Endothelial cell of umbilical vein (primary cell): ENCODE results near the gene ZNF23. TPM values are rescaled to one million over a fixed set of nuclear protein-coding genes. Genes with fewer than 3 reads are reported as not detected.

Experiments used
- BruUV-seq: library from RNA; stranded (reverse); fragments of 400-500 nt; replicated peaks from 2 replicates; lab custom pipeline; 2021; lab: Mats Ljungman, UMichigan
- CTCF ChIA-PET: fragments of 300-600, 350-600 bp; sonication (Branson Sonifier 250); formaldehyde crosslinking; loops from one replicate; lab custom pipeline; 2021; ENCODE audit warnings: antibody characterized with exemption, inconsistent platforms; lab: Charles Lee
- POLR2A ChIA-PET: fragments of 300-600, 350-600 bp; sonication (Branson Sonifier 250); formaldehyde crosslinking; loops from one replicate; lab custom pipeline; 2021; ENCODE audit warnings: antibody characterized with exemption, inconsistent platforms; lab: Charles Lee
- DNase-seq: peaks from one replicate; pipeline ENCODE4 v3.0.0-alpha.2; 2011; ENCODE audit warnings: low read depth, low spot score
- FAIRE-seq: peaks from 2 replicates; lab custom pipeline; 2011; peaks lifted over from hg19 to GRCh38; lab: Jason Lieb, UNC
- H2AFZ ChIP-seq: 2 replicates; pipeline ENCODE4 v1.6.0; 2012; ENCODE audit warnings: low read depth, low read length, control low read depth, inconsistent platforms
- H3K27ac ChIP-seq: 2 replicates; pipeline ENCODE4 v1.5.1; 2011; ENCODE audit warnings: low read depth, mild to moderate bottlenecking, control low read depth, low read length, moderate library complexity; ENCODE audit not compliant: insufficient read depth
- H3K27me3 ChIP-seq, 2 experiments: 2 replicates each; pipeline versions ENCODE4 v1.6.0 to v1.6.1; 2011; ENCODE audit warnings: low read length in 2 of 2, mixed read lengths in 1 of 2; ENCODE audit not compliant: control insufficient read depth in 2 of 2, insufficient read depth in 2 of 2
- H3K36me3 ChIP-seq, 2 experiments: 2 replicates in 1 of 2; 3 replicates in 1 of 2; pipeline ENCODE4 v1.5.1; 2011; ENCODE audit warnings: low read length in 2 of 2, mild to moderate bottlenecking in 1 of 2, moderate library complexity in 1 of 2; ENCODE audit not compliant: control insufficient read depth in 2 of 2, insufficient read depth in 2 of 2; ENCODE audit errors: extremely low read depth in 1 of 2
- H3K4me1 ChIP-seq: 3 replicates; pipeline ENCODE4 v1.5.1; 2011; ENCODE audit warnings: mild to moderate bottlenecking, low read length; ENCODE audit not compliant: control insufficient read depth, insufficient read depth; ENCODE audit errors: extremely low read depth
- H3K4me2 ChIP-seq: 2 replicates; pipeline ENCODE4 v1.6.1; 2011; ENCODE audit warnings: low read length, control low read depth, mixed read lengths; ENCODE audit not compliant: insufficient read depth
- H3K4me3 ChIP-seq, 3 experiments: fragments of 200-600 bp in 1 of 3; sonication (generic), shearing (Covaris generic) in 1 of 3; replicated peaks in 1 of 3; 2 replicates each; pipeline ENCODE4 v1.5.1; 2011 to 2016; ENCODE audit warnings: control low read depth in 3 of 3, low read length in 3 of 3, mild to moderate bottlenecking in 2 of 3, inconsistent platforms in 1 of 3, low read depth in 1 of 3, moderate library complexity in 1 of 3; ENCODE audit not compliant: insufficient read depth in 1 of 3
- H3K79me2 ChIP-seq: 2 replicates; pipeline ENCODE4 v1.6.0; 2012; ENCODE audit warnings: low read length, inconsistent platforms; ENCODE audit not compliant: control insufficient read depth, insufficient read depth
- H3K9ac ChIP-seq: replicated peaks from 2 replicates; pipeline ENCODE3; 2011; ENCODE audit warnings: low read length, control low read depth; ENCODE audit not compliant: insufficient read depth; ENCODE audit errors: extremely low read depth
- H3K9me1 ChIP-seq: replicated peaks from 3 replicates; pipeline ENCODE4 v1.6.0; 2011; ENCODE audit warnings: mild to moderate bottlenecking, low read length; ENCODE audit not compliant: control insufficient read depth, insufficient read depth; ENCODE audit errors: extremely low read depth
- H3K9me3 ChIP-seq: replicated peaks from 2 replicates; pipeline ENCODE4 v1.5.1; 2012; ENCODE audit warnings: low read length, inconsistent platforms; ENCODE audit not compliant: control insufficient read depth, insufficient read depth
- H4K20me1 ChIP-seq: replicated peaks from 2 replicates; pipeline ENCODE3; 2011; ENCODE audit warnings: mild to moderate bottlenecking, low read length; ENCODE audit not compliant: control insufficient read depth, insufficient read depth; ENCODE audit errors: extremely low read depth
- CTCF ChIP-seq, 2 donors: IDR thresholded peaks; 1 replicate in 1 of 2; 2 replicates in 1 of 2; pipeline ENCODE4 v1.5.1; 2011; ENCODE audit warnings: low read length in 2 of 2, mild to moderate bottlenecking in 2 of 2, moderate library complexity in 2 of 2, control low read depth in 1 of 2, inconsistent platforms in 1 of 2, low read depth in 1 of 2; ENCODE audit not compliant: insufficient read depth in 1 of 2; ENCODE audit errors: extremely low read depth in 1 of 2
- EZH2 ChIP-seq: IDR thresholded peaks from 2 replicates; pipeline ENCODE4 v1.6.1; 2012; ENCODE audit warnings: borderline replicate concordance, low read depth, mild to moderate bottlenecking, moderate library complexity, low read length, inconsistent platforms; ENCODE audit not compliant: severe bottlenecking
- FOS ChIP-seq: IDR thresholded peaks from 2 replicates; pipeline ENCODE4 v1.6.1; 2011; ENCODE audit warnings: mild to moderate bottlenecking, low read length, moderate library complexity, borderline replicate concordance; ENCODE audit not compliant: insufficient read depth
- GATA2 ChIP-seq: IDR thresholded peaks from 2 replicates; pipeline ENCODE4 v1.7.0; 2011; ENCODE audit warnings: low read depth, mild to moderate bottlenecking, moderate library complexity, mixed read lengths, low read length; ENCODE audit not compliant: insufficient read length, insufficient read depth
- JUN ChIP-seq: IDR thresholded peaks from 2 replicates; pipeline ENCODE4 v1.6.1; 2011; ENCODE audit warnings: borderline replicate concordance, low read depth; ENCODE audit not compliant: insufficient read length, insufficient read depth
- MAX ChIP-seq: IDR thresholded peaks from 2 replicates; pipeline ENCODE4 v1.6.1; 2011; ENCODE audit not compliant: insufficient read depth, insufficient read length
- MYC ChIP-seq: IDR thresholded peaks from one replicate; pipeline ENCODE4 v1.6.1; 2011; ENCODE audit warnings: mild to moderate bottlenecking, low read depth, low read length
- POLR2A ChIP-seq: IDR thresholded peaks from 2 replicates; pipeline ENCODE4 v1.6.1; 2012; ENCODE audit warnings: low read depth, mild to moderate bottlenecking, control low read depth, low read length
- POLR2AphosphoS5 ChIP-seq: IDR thresholded peaks from 2 replicates; pipeline ENCODE4 v1.6.1; 2012; ENCODE audit warnings: low read depth, mild to moderate bottlenecking, control low read depth, low read length, moderate library complexity; ENCODE audit not compliant: insufficient read depth
- dilution Hi-C: fragments of 300-500 bp; cut with MboI; formaldehyde crosslinking; loops from one replicate; pipeline ENCODE4 v1.15.0; 2019; ENCODE audit warnings: low sequenced_read_pairs; ENCODE audit not compliant: extremely low pct_ligation_motif_present
- intact Hi-C: fragments of 100-400 bp; cut with micrococcal nuclease; formaldehyde crosslinking; loops from one replicate; pipeline ENCODE4 v1.10.0; 2022
- polyA plus RNA-seq, 4 experiments: library from polyadenylated mRNA; depleted of rRNA in 3 of 4; stranded (reverse) in 3 of 4; unstranded in 1 of 4; fragments of >200 nt; gene quantifications; 2 replicates each; pipeline versions ENCODE4 v1.2.1 to v1.2.3, GENCODE V29; 2011 to 2012; ENCODE audit warnings: missing spikeins in 1 of 4
- total RNA-seq: library from RNA; stranded (reverse); gene quantifications from 2 replicates; pipeline ENCODE4 v1.2.3, GENCODE V29; 2021

The ZNF23 gene
- total and polyA plus RNA-seq, 2 donors (not counting 3 experiments of a cell fraction or from before 2014, with no cell fraction given), result 2.1 to 6.4 TPM

- no peak overlapping the region for H3K9ac ChIP-seq
- intact Hi-C loops (no loop called here), dilution Hi-C loops (no loop called here)
- H3K4me3 ChIP-seq, result no peak overlapping the region
- no TSS peak for BruUV-seq
- no peaks in the 10 kb centered on the region for H3K79me2 ChIP-seq
- no peak overlapping the region for H3K4me2 ChIP-seq
- POLR2A ChIA-PET, result no interaction called here
- no peak overlapping the region for H3K27ac ChIP-seq
- FAIRE-seq (no peak), DNase-seq (no peak)
- TF ChIP-seq MAX (no peak), EZH2 (no peak), POLR2A (no peak), FOS (no peak), CTCF (IDR thresholded peaks at IDR 0.05; ENCODE audit: extremely low read depth in 1 of 2, insufficient read depth in 1 of 2, low read depth in 1 of 2, low read length in 2 of 2) (no peak), JUN (no peak), GATA2 (no peak), POLR2AphosphoS5 (no peak), MYC (no peak)
- H3K4me1 ChIP-seq, result no peaks in the 10 kb centered on the region
- H4K20me1 ChIP-seq, result no peaks in the 10 kb centered on the region
- no peaks in the 10 kb centered on the region for H3K9me3 ChIP-seq
- H3K36me3 ChIP-seq, result no peaks in the 10 kb centered on the region
- H3K27me3 ChIP-seq, result no peaks in the 10 kb centered on the region
- H3K9me1 ChIP-seq, result no peaks in the 10 kb centered on the region
- no peak overlapping the region for H2AFZ ChIP-seq
- CTCF ChIA-PET, result interaction anchor here (1.4 kb wide), 1 partner anchor 68 kb away, joined by 5 read pairs; no protein-coding TSS in a partner anchor
Measured at GRCh38 chr16:71431991-71432390, 30.1 kb downstream of the ZNF23 start.
